ENCODE results near the gene RAB1A. TPM values are rescaled to one million over a fixed set of nuclear protein-coding genes. Genes with fewer than 3 reads are reported as not detected.

RAB1A gene
- total RNA-seq, 1 donor from 2014 or later: 88.6 TPM

DNA sequence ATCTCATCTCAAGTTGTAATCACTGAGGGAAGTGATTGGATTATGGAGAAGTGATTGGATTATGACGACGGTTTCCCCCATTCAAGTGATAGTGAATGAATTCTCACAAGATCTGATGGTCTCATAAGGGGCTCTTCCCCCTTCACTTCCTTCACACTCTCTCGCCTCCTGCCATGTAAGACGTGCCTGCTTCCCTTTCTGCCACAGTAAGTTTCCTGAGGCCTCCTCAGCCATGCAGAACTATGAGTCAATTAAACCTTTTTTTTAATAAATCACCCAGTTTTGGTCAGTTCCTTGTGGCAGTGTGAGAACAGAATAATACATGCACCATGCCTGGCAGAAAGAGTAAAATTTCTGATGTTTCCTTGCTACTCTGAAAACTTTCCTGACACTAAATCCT lies 37.1 kb downstream of the RAB1A start:
- TF ChIP-seq, protein P1, sequence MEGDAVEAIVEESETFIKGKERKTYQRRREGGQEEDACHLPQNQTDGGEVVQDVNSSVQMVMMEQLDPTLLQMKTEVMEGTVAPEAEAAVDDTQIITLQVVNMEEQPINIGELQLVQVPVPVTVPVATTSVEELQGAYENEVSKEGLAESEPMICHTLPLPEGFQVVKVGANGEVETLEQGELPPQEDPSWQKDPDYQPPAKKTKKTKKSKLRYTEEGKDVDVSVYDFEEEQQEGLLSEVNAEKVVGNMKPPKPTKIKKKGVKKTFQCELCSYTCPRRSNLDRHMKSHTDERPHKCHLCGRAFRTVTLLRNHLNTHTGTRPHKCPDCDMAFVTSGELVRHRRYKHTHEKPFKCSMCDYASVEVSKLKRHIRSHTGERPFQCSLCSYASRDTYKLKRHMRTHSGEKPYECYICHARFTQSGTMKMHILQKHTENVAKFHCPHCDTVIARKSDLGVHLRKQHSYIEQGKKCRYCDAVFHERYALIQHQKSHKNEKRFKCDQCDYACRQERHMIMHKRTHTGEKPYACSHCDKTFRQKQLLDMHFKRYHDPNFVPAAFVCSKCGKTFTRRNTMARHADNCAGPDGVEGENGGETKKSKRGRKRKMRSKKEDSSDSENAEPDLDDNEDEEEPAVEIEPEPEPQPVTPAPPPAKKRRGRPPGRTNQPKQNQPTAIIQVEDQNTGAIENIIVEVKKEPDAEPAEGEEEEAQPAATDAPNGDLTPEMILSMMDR (conservative IDR thresholded peaks at IDR 0.05; ENCODE audit: low read depth, low read length): no peak
- peak; percentile 27 for DNase-seq (ENCODE audit: low read depth)
- H3K4me3 ChIP-seq (ENCODE audit: low read depth, low read length): no peak overlapping the region

DNA sequence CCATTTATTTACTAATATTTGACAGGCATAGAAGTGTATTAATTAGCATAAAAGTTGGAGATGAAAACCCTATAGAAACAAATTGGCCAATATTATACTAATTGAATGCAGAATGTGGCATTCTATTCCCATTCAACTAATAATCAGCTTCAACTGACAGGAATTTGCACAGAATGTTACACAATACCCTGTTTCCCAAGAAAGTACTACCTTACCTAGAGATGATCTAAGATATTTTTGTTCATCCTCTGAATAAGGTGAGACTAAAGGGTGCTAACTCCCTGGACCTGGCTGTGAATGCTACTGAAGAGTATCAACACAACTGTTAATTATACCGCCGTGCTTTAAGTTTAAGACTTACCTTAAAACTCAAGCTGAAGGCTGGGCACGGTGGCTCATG lies 44.8 kb downstream of the RAB1A start:
- H3K4me3 ChIP-seq (ENCODE audit: low read depth, low read length): no peak overlapping the region
- TF ChIP-seq, protein P1 (conservative IDR thresholded peaks at IDR 0.05; ENCODE audit: low read depth, low read length): no peak
- no peak for DNase-seq (ENCODE audit: low read depth)

DNA sequence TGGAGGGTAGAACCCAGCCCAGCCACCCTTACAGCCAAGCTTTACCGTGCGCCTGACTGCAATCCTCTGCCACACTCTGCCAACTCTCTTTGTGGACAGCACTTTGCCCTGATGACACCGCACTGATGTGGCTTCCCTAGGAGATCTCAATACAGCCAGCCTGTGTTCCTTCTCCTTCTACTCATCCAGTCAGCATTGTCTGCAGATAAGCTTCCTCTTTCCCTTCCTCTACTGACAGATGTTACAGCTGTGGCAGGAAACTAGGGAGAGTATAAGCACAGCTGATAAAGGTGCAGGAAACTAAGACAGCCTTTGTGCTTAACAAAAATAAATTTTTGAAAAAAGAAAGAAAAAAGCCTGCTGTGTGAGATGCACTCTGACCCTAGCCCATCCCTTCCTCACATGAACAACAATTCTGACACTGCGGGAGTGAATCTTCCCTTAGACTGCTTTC lies 48.6 kb downstream of the RAB1A start:
- H3K4me3 ChIP-seq (ENCODE audit: low read depth, low read length): no peak overlapping the region
- no peak for DNase-seq (ENCODE audit: low read depth)
- TF ChIP-seq, protein P1 (conservative IDR thresholded peaks at IDR 0.05; ENCODE audit: low read depth, low read length): no peak

GRCh38 chr2:65079017-65079416 lies 50.9 kb downstream of the RAB1A start:
- no peak for DNase-seq (ENCODE audit: low read depth)

GRCh38 chr2:65077898-65078297 lies 52.0 kb downstream of the RAB1A start:
- H3K4me3 ChIP-seq (ENCODE audit: low read depth, low read length): no peak overlapping the region
- TF ChIP-seq, protein P1 (conservative IDR thresholded peaks at IDR 0.05; ENCODE audit: low read depth, low read length): no peak
- DNase-seq (ENCODE audit: low read depth): no peak

More at GRCh38 chr2:65079017-65079416, 50.9 kb downstream of the RAB1A start:
- no peak overlapping the region for H3K4me3 ChIP-seq (ENCODE audit: low read depth, low read length)
- TF ChIP-seq, protein P1 (conservative IDR thresholded peaks at IDR 0.05; ENCODE audit: low read depth, low read length): no peak

- H3K4me3 ChIP-seq (ENCODE audit: low read depth, low read length): no peak overlapping the region
- TF ChIP-seq, protein P1 (conservative IDR thresholded peaks at IDR 0.05; ENCODE audit: low read depth, low read length): no peak
- no peak for DNase-seq (ENCODE audit: low read depth)
Observed at GRCh38 chr2:65076345-65076710, 53.6 kb downstream of the RAB1A start.

GRCh38 chr2:65075605-65076344 lies 54.1 kb downstream of the RAB1A start:
- no peak overlapping the region for H3K4me3 ChIP-seq (ENCODE audit: low read depth, low read length)
- DNase-seq (ENCODE audit: low read depth): no peak
- TF ChIP-seq, protein P1 (conservative IDR thresholded peaks at IDR 0.05; ENCODE audit: low read depth, low read length): no peak

Data from epithelial cell of proximal tubule (primary cell).